Ishikawa (cell line): ENCODE results near the gene GBA3.

ENCODE experiments used
- CEBPB ChIP-seq: IDR thresholded peaks from 2 replicates; pipeline ENCODE4 v1.6.1; 2012
- CREB1 ChIP-seq: IDR thresholded peaks from 2 replicates; pipeline ENCODE4 v1.6.1; 2012; ENCODE audit warnings: low read depth
- EGR1 ChIP-seq: IDR thresholded peaks from 2 replicates; pipeline ENCODE4 v1.6.1; 2012
- EP300 ChIP-seq: IDR thresholded peaks from 2 replicates; pipeline ENCODE4 v1.6.1; 2012; ENCODE audit warnings: borderline replicate concordance
- FOXM1 ChIP-seq: IDR thresholded peaks from 2 replicates; pipeline ENCODE4 v1.6.1; 2012; ENCODE audit warnings: low read depth, borderline replicate concordance
- MAX ChIP-seq: IDR thresholded peaks from 2 replicates; pipeline ENCODE4 v1.6.1; 2012
- NFIC ChIP-seq: IDR thresholded peaks from 2 replicates; pipeline ENCODE4 v1.6.1; 2012
- RAD21 ChIP-seq: IDR thresholded peaks from 2 replicates; pipeline ENCODE4 v1.6.1; 2012; ENCODE audit warnings: low read depth
- TAF1 ChIP-seq: IDR thresholded peaks from 2 replicates; pipeline ENCODE4 v1.6.1; 2012; ENCODE audit warnings: low read depth, mild to moderate bottlenecking
- TCF12 ChIP-seq: IDR thresholded peaks from 2 replicates; pipeline ENCODE4 v1.6.1; 2012; ENCODE audit warnings: low read depth
- TEAD4 ChIP-seq: IDR thresholded peaks from 2 replicates; pipeline ENCODE4 v1.6.1; 2012
- YY1 ChIP-seq: IDR thresholded peaks from 2 replicates; pipeline ENCODE4 v1.6.1; 2012; ENCODE audit warnings: low read depth
- ZBTB7A ChIP-seq: IDR thresholded peaks from 2 replicates; pipeline ENCODE4 v1.6.1; 2012; ENCODE audit warnings: low read depth
- TF ChIP-seq, protein P1 (sequence below): IDR thresholded peaks from 2 replicates; pipeline ENCODE4 v1.6.1; 2012; ENCODE audit warnings: low read depth, mild to moderate bottlenecking
- TF ChIP-seq, protein P2 (sequence below): IDR thresholded peaks from 2 replicates; pipeline ENCODE4 v1.6.1; 2012

GBA3 gene

GRCh38 chr4:22677780-22678179, 15.0 kb upstream of the GBA3 start:
- TF ChIP-seq CREB1 (no peak), TEAD4 (no peak)

DNA sequence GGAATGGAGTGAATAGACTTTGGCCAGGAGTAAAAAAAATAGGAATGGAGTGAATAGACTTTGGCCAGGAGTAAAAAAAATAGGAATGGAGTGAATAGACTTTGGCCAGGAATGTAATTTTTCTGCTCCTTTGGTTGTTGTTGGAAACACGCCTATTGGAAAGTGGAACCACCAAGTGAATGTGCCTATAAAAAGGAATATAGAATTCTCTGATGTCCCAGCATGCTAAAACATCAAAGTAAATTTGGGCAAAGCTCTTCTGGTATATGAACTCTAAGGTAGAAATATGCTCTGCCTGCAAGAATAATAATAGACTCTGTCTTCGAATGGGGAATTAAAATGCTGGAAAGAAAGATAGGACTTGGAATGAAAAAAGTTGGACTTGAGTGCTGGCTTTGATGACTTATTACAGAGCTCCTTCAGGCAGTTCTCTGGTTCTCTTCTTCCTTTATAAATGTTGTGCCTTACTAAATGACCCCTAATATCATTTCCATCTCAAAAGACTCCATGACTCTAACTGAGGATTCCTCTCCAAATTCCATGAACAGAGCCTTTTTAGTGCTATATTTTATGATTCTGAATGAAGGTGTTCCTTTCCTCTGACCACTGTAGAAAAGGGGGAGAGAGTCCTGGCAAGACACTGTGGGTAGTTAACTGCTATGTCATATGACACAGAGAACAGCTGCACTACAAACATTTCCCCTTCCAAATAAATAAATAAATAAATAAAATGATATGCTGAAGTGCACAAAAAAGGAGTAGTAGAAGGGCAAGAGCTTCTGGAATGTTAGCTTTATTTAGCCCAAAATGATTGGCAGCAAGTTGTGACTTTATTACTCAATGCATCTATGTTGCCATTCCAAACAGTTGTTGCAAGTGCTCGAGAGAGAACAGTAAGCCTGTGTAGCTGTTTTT, 13.5 kb upstream of the GBA3 start:
- TF ChIP-seq, protein P1, sequence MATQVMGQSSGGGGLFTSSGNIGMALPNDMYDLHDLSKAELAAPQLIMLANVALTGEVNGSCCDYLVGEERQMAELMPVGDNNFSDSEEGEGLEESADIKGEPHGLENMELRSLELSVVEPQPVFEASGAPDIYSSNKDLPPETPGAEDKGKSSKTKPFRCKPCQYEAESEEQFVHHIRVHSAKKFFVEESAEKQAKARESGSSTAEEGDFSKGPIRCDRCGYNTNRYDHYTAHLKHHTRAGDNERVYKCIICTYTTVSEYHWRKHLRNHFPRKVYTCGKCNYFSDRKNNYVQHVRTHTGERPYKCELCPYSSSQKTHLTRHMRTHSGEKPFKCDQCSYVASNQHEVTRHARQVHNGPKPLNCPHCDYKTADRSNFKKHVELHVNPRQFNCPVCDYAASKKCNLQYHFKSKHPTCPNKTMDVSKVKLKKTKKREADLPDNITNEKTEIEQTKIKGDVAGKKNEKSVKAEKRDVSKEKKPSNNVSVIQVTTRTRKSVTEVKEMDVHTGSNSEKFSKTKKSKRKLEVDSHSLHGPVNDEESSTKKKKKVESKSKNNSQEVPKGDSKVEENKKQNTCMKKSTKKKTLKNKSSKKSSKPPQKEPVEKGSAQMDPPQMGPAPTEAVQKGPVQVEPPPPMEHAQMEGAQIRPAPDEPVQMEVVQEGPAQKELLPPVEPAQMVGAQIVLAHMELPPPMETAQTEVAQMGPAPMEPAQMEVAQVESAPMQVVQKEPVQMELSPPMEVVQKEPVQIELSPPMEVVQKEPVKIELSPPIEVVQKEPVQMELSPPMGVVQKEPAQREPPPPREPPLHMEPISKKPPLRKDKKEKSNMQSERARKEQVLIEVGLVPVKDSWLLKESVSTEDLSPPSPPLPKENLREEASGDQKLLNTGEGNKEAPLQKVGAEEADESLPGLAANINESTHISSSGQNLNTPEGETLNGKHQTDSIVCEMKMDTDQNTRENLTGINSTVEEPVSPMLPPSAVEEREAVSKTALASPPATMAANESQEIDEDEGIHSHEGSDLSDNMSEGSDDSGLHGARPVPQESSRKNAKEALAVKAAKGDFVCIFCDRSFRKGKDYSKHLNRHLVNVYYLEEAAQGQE: no peak
- no peak for TF ChIP-seq TAF1
- TF ChIP-seq RAD21: no peak
- no peak for TF ChIP-seq YY1
- no peak for TF ChIP-seq EGR1
- no peak for TF ChIP-seq FOXM1
- TF ChIP-seq CREB1: no peak
- TF ChIP-seq CEBPB: no peak
- TF ChIP-seq, protein P2, sequence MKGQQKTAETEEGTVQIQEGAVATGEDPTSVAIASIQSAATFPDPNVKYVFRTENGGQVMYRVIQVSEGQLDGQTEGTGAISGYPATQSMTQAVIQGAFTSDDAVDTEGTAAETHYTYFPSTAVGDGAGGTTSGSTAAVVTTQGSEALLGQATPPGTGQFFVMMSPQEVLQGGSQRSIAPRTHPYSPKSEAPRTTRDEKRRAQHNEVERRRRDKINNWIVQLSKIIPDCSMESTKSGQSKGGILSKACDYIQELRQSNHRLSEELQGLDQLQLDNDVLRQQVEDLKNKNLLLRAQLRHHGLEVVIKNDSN: no peak
- TF ChIP-seq TCF12: no peak
- TF ChIP-seq ZBTB7A: no peak
- TF ChIP-seq TEAD4: no peak
- no peak for TF ChIP-seq NFIC
- TF ChIP-seq MAX: no peak

GRCh38 chr4:22680065-22680642, 12.6 kb upstream of the GBA3 start:
- TF ChIP-seq, protein P1: no peak
- TF ChIP-seq TCF12: no peak
- TF ChIP-seq, protein P2: no peak
- no peak for TF ChIP-seq TAF1
- TF ChIP-seq ZBTB7A: no peak
- TF ChIP-seq CREB1: no peak
- TF ChIP-seq YY1: no peak
- TF ChIP-seq EGR1: no peak
- TF ChIP-seq FOXM1: no peak
- TF ChIP-seq CEBPB: no peak
- no peak for TF ChIP-seq TEAD4
- TF ChIP-seq RAD21: no peak
- TF ChIP-seq MAX: no peak

GRCh38 chr4:22683726-22684125, 9.0 kb upstream of the GBA3 start:
- TF ChIP-seq TCF12 (no peak), CEBPB (no peak), TAF1 (no peak), EP300 (no peak), EGR1 (no peak), TEAD4 (no peak), NFIC (no peak), YY1 (no peak), RAD21 (no peak), FOXM1 (no peak), CREB1 (no peak), MAX (no peak), ZBTB7A (no peak)
- TF ChIP-seq, protein P1: no peak
- TF ChIP-seq, protein P2: no peak
